Neural progenitor cell (in vitro differentiated cells): ENCODE data around the gene MYO1D. TPM values are rescaled to one million over a fixed set of nuclear protein-coding genes. Genes with fewer than 3 reads are reported as not detected.

Experiments used
- DNase-seq: peaks from one replicate; pipeline ENCODE4 v3.0.0-alpha.2; 2016; ENCODE audit warnings: low spot score
- H2AFZ ChIP-seq: fragments of 200-600 bp; sonication (generic); replicated peaks from 2 replicates; pipeline ENCODE4 v1.6.1; 2016; ENCODE audit warnings: antibody characterized with exemption
- H3F3A ChIP-seq: fragments of 200-600 bp; sonication (generic); 2 replicates; pipeline ENCODE4 v1.6.1; 2016; ENCODE audit warnings: antibody characterized with exemption, low read depth
- H3K27ac ChIP-seq: fragments of 200-600 bp; sonication (generic); 2 replicates; pipeline ENCODE4 v1.5.1; 2016; ENCODE audit warnings: mild to moderate bottlenecking
- H3K27me3 ChIP-seq: fragments of 200-600 bp; sonication (generic); 2 replicates; pipeline ENCODE4 v1.6.1; 2016; ENCODE audit warnings: mild to moderate bottlenecking, moderate library complexity
- H3K36me3 ChIP-seq: fragments of 200-600 bp; sonication (generic); 2 replicates; pipeline ENCODE4 v1.5.1; 2016
- H3K4me1 ChIP-seq: fragments of 200-600 bp; sonication (generic); 2 replicates; pipeline ENCODE4 v1.6.1; 2016; ENCODE audit warnings: mixed run types
- H3K4me2 ChIP-seq: fragments of 200-600 bp; sonication (generic); 2 replicates; pipeline ENCODE4 v1.6.1; 2016
- H3K4me3 ChIP-seq: fragments of 200-600 bp; sonication (generic); 2 replicates; pipeline ENCODE4 v1.5.1; 2016
- H3K79me2 ChIP-seq: fragments of 200-600 bp; sonication (generic); 2 replicates; pipeline ENCODE4 v1.6.1; 2016; ENCODE audit warnings: low read depth
- H3K9ac ChIP-seq: fragments of 200-600 bp; sonication (generic); 2 replicates; pipeline ENCODE4 v1.6.1; 2016
- H3K9me3 ChIP-seq: fragments of 200-600 bp; sonication (generic); 2 replicates; pipeline ENCODE4 v1.5.1; 2016; ENCODE audit warnings: low read depth
- H4K20me1 ChIP-seq: fragments of 200-600 bp; sonication (generic); 2 replicates; pipeline ENCODE4 v1.6.1; 2016; ENCODE audit warnings: low read depth
- H3K27ac Mint-ChIP-seq: 3 replicates; pipeline ENCODE4 v1.8.0; 2021; ENCODE audit warnings: mixed read lengths
- H3K27me3 Mint-ChIP-seq: 2 replicates; pipeline ENCODE4 v1.8.0; 2022; ENCODE audit warnings: low read depth, mild to moderate bottlenecking, inconsistent platforms, moderate library complexity, mixed read lengths; ENCODE audit not compliant: insufficient read depth
- H3K36me3 Mint-ChIP-seq: 3 replicates; pipeline ENCODE4 v1.8.0; 2021; ENCODE audit warnings: mixed read lengths
- H3K4me1 Mint-ChIP-seq: 3 replicates; pipeline ENCODE4 v1.8.0; 2021; ENCODE audit warnings: mixed read lengths
- H3K4me3 Mint-ChIP-seq: 3 replicates; pipeline ENCODE4 v1.8.0; 2021; ENCODE audit warnings: mild to moderate bottlenecking, moderate library complexity, mixed read lengths
- H3K9me3 Mint-ChIP-seq: 3 replicates; pipeline ENCODE4 v1.8.0; 2020; ENCODE audit warnings: mixed read lengths
- EZH2 ChIP-seq: fragments of 200-600 bp; sonication (generic); IDR thresholded peaks from 2 replicates; pipeline ENCODE4 v1.6.1; 2017; ENCODE audit warnings: antibody characterized with exemption, mild to moderate bottlenecking, moderate library complexity
- EZH2phosphoT487 ChIP-seq: fragments of 200-600 bp; sonication (generic); IDR thresholded peaks from 2 replicates; pipeline ENCODE4 v1.6.1; 2017; ENCODE audit warnings: antibody characterized with exemption
- total RNA-seq: library from RNA; depleted of rRNA; stranded (reverse); fragments of >200 nt; gene quantifications from 2 replicates; pipeline ENCODE4 v1.2.3, GENCODE V29; 2015; ENCODE audit warnings: low replicate concordance
- TF ChIP-seq, protein P1 (sequence below): fragments of 200-600 bp; sonication (generic); IDR thresholded peaks from 2 replicates; pipeline ENCODE4 v1.5.1; 2017; ENCODE audit warnings: antibody characterized with exemption, mild to moderate bottlenecking

The MYO1D gene
- total RNA-seq, 1 donor from 2014 or later: 6.2 TPM

- H4K20me1 ChIP-seq: no peaks in the 10 kb centered on the region
- peaks cover 5% of the 10 kb centered on the region for H3K4me1 Mint-ChIP-seq
- no peak overlapping the region for H3K27ac Mint-ChIP-seq
- no peaks in the 10 kb centered on the region for H3K79me2 ChIP-seq
- H3K9ac ChIP-seq: no peak overlapping the region
- no peak overlapping the region for H2AFZ ChIP-seq
- H3K4me1 ChIP-seq: no peaks in the 10 kb centered on the region
- TF ChIP-seq, protein P1, sequence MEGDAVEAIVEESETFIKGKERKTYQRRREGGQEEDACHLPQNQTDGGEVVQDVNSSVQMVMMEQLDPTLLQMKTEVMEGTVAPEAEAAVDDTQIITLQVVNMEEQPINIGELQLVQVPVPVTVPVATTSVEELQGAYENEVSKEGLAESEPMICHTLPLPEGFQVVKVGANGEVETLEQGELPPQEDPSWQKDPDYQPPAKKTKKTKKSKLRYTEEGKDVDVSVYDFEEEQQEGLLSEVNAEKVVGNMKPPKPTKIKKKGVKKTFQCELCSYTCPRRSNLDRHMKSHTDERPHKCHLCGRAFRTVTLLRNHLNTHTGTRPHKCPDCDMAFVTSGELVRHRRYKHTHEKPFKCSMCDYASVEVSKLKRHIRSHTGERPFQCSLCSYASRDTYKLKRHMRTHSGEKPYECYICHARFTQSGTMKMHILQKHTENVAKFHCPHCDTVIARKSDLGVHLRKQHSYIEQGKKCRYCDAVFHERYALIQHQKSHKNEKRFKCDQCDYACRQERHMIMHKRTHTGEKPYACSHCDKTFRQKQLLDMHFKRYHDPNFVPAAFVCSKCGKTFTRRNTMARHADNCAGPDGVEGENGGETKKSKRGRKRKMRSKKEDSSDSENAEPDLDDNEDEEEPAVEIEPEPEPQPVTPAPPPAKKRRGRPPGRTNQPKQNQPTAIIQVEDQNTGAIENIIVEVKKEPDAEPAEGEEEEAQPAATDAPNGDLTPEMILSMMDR: no peak
- TF ChIP-seq EZH2phosphoT487 (no peak), EZH2 (no peak)
- no peak for DNase-seq
- H3K36me3 Mint-ChIP-seq: no peaks in the 10 kb centered on the region
- H3K36me3 ChIP-seq: no peaks in the 10 kb centered on the region
- H3K27me3 Mint-ChIP-seq: peaks cover 3% of the 10 kb centered on the region
- H3K4me3 ChIP-seq: no peak overlapping the region
- H3K27me3 ChIP-seq: no peaks in the 10 kb centered on the region
- H3K9me3 Mint-ChIP-seq: no peaks in the 10 kb centered on the region
- no peaks in the 10 kb centered on the region for H3F3A ChIP-seq
- no peak overlapping the region for H3K4me3 Mint-ChIP-seq
- no peak overlapping the region for H3K4me2 ChIP-seq
- H3K27ac ChIP-seq: no peak overlapping the region
- no peaks in the 10 kb centered on the region for H3K9me3 ChIP-seq
Measured at GRCh38 chr17:32660496-32660985, 216.4 kb downstream of the MYO1D start.

DNA sequence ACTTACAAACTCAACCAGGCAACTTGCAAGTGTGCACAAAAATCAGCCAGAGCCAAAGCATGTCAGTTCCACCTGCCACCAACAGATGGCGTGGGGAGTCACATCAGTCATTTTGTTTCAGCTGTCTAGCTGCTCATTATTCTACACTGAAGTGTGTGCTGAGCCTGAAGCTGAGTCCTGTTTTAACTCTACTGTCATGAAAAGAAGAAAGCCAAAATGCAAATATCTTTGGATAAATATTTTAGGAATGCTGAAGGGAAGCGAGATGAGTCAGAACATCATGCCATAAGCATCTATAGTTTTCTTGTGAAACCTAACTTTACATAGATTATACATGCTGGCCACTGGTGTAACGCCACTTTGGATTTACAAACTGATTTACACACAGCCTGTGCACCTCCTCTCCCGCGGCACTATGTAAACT, 217.5 kb downstream of the MYO1D start:
- Histone ChIP-seq H3K9me3 (no peaks in the 10 kb centered on the region), H3K4me1 (no peaks in the 10 kb centered on the region), H3K4me2 (no peak overlapping the region), H3K9ac (no peak overlapping the region), H4K20me1 (no peaks in the 10 kb centered on the region), H3K36me3 (no peaks in the 10 kb centered on the region), H2AFZ (peak overlapping the region; percentile 63), H3K27me3 (no peaks in the 10 kb centered on the region), H3K4me3 (no peak overlapping the region), H3F3A (no peaks in the 10 kb centered on the region), H3K27ac (no peak overlapping the region), H3K79me2 (no peaks in the 10 kb centered on the region)
- peaks cover 5% of the 10 kb centered on the region for H3K4me1 Mint-ChIP-seq
- DNase-seq: peak; percentile 69
- no peak overlapping the region for H3K27ac Mint-ChIP-seq
- H3K36me3 Mint-ChIP-seq: no peaks in the 10 kb centered on the region
- no peak overlapping the region for H3K4me3 Mint-ChIP-seq
- TF ChIP-seq EZH2phosphoT487 (no peak), EZH2 (no peak)
- TF ChIP-seq, protein P1: peak; percentile 85
- H3K27me3 Mint-ChIP-seq: peaks cover 4% of the 10 kb centered on the region
- no peaks in the 10 kb centered on the region for H3K9me3 Mint-ChIP-seq

DNA sequence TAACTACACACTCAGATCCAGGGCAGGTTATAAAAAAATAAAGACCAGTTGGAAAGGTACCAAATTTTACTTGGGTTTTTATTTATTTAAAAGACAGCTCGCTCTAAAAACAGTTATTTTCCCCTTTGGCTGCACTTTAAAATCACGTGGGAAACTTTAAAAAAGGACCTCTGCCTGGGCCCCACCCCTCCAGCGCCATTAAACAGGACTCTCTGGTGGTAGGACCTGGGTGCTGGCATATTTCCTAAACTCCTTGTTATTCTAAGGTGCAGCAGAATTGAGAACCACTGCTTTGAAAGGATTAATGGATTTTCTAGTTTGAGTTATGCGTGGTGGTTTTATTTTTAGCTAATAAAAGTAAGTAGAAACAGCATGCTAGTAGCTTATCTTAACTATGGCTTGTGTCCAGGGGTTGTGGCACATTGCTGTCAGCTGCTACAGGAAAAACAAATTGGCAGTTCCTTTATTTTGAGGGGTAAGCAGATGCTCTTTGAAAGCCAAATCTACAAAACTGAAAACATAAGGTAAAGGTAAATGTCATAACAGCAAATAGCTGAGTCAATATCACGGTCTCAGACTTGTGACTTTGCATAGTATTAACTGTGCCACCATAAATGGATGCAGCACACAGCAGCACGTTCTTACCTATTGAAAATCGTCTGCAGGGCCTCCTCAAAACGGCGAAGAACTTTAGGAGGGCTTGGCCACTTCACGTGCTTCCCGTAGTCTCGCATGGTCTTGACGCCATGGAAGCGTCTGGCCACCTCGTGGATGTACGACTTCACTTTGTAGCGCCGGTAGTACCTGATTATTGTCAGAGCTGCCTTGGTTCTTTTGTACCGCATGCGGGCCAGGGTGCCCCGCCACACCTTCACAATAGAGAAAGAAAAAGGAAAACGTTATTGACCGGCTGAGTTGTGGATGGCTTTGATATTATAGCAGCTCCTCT, 218.2 kb downstream of the MYO1D start:
- H3K9me3 ChIP-seq: no peaks in the 10 kb centered on the region
- H3K36me3 ChIP-seq: no peaks in the 10 kb centered on the region
- no peaks in the 10 kb centered on the region for H4K20me1 ChIP-seq
- H3K4me1 ChIP-seq: no peaks in the 10 kb centered on the region
- no peak overlapping the region for H3K4me3 ChIP-seq
- Mint-ChIP-seq H3K4me3 (no peak overlapping the region), H3K36me3 (no peaks in the 10 kb centered on the region), H3K4me1 (peaks cover 5% of the 10 kb centered on the region), H3K9me3 (no peaks in the 10 kb centered on the region), H3K27ac (no peak overlapping the region), H3K27me3 (peaks cover 4% of the 10 kb centered on the region)
- H3K27me3 ChIP-seq: no peaks in the 10 kb centered on the region
- no peak overlapping the region for H3K4me2 ChIP-seq
- TF ChIP-seq, protein P1: no peak
- no peak for TF ChIP-seq EZH2
- no peak for TF ChIP-seq EZH2phosphoT487
- H2AFZ ChIP-seq: peak overlapping the region; percentile 63
- H3K27ac ChIP-seq: no peak overlapping the region
- H3F3A ChIP-seq: no peaks in the 10 kb centered on the region
- DNase-seq: no peak
- H3K79me2 ChIP-seq: no peaks in the 10 kb centered on the region
- no peak overlapping the region for H3K9ac ChIP-seq
